ENCODE results near the gene TNRC6C. TPM values are rescaled to one million over a fixed set of nuclear protein-coding genes. Genes with fewer than 3 reads are reported as not detected.
A peak's percentile ranks its signal among the peaks of the same experiment; 100 is the strongest.

TNRC6C gene
- total and polyA plus RNA-seq, 2 of the 13 experiments (the other 11 are each of a cell fraction or from before 2014, with no cell fraction given): 0.66 to 4.9 TPM

DNA sequence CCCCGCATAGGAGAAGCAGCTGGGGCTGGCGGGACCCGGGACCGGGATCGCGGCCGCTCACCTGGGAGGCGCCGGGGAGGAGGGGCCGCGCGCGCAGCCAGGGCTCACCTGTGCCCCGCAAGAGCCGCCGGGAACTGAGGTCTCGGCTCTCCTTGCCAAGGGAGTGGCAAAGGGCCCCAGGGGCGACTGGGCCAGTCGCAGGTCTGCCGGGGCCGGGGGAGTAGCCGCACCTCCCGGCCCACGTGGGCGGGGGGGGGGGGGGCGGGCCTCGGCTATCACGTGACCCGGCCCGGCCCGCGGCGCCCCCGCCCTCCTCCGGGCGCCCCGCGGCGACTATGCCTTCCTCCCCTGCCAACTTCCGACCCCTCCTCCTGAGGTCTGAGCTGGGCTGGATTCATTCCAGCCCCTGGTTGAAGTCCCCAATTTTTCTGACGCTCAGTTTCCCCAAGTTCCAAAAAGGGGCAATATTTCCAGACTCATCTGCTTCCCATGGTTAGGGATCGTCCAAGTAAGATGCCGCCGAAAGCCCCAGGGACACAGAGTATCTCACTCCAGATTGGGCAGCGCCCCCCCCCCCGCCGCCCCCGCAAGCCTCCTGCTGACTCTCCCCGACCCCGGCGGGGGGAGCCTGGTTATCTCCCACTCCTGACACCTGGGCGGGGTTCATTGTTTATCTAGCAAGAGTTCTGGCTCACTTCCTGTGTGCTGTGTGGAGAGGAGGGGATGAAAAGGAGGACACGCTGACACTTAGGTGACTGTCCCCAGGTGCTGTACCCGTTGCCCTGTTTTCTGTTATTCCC is 170.2 kb downstream of the TNRC6C start, which contains the start of gene TMC6 (continued):
- TF ChIP-seq, protein P1, sequence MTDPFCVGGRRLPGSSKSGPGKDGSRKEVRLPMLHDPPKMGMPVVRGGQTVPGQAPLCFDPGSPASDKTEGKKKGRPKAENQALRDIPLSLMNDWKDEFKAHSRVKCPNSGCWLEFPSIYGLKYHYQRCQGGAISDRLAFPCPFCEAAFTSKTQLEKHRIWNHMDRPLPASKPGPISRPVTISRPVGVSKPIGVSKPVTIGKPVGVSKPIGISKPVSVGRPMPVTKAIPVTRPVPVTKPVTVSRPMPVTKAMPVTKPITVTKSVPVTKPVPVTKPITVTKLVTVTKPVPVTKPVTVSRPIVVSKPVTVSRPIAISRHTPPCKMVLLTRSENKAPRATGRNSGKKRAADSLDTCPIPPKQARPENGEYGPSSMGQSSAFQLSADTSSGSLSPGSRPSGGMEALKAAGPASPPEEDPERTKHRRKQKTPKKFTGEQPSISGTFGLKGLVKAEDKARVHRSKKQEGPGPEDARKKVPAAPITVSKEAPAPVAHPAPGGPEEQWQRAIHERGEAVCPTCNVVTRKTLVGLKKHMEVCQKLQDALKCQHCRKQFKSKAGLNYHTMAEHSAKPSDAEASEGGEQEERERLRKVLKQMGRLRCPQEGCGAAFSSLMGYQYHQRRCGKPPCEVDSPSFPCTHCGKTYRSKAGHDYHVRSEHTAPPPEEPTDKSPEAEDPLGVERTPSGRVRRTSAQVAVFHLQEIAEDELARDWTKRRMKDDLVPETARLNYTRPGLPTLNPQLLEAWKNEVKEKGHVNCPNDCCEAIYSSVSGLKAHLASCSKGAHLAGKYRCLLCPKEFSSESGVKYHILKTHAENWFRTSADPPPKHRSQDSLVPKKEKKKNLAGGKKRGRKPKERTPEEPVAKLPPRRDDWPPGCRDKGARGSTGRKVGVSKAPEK (CRISPR knock-in tag; IDR thresholded peaks at IDR 0.05; ENCODE audit: borderline replicate concordance): 0 out of 2 replicates have a peak, but pooled peaks have one; percentile 26
- TF ChIP-seq ZFP41 (CRISPR knock-in tag; IDR thresholded peaks at IDR 0.05; ENCODE audit: borderline replicate concordance) (no peak), NFE2 (CRISPR knock-in tag; IDR thresholded peaks at IDR 0.05) (no peak), TBL1XR1 (IDR thresholded peaks at IDR 0.05; ENCODE audit: borderline replicate concordance, low read length, partially characterized antibody) (no peak), ATF1 (CRISPR knock-in tag; IDR thresholded peaks at IDR 0.05) (no peak), PRPF4 (IDR thresholded peaks at IDR 0.05; ENCODE audit: low read depth, low read length, poor library complexity, severe bottlenecking) (no peak), SALL2 (CRISPR knock-in tag; IDR thresholded peaks at IDR 0.05) (0 out of 2 replicates have a peak, but pooled peaks have one; percentile 27), ZNF33A (CRISPR knock-in tag; IDR thresholded peaks at IDR 0.05; ENCODE audit: borderline replicate concordance) (peak; percentile 11; the same call in 1 of the 2 replicates), REPIN1 (CRISPR knock-in tag; IDR thresholded peaks at IDR 0.05; ENCODE audit: borderline replicate concordance, low read depth) (no peak), MTA1 (CRISPR knock-in tag; IDR thresholded peaks at IDR 0.05; ENCODE audit: borderline replicate concordance) (no peak)
- TF ChIP-seq, protein P2, sequence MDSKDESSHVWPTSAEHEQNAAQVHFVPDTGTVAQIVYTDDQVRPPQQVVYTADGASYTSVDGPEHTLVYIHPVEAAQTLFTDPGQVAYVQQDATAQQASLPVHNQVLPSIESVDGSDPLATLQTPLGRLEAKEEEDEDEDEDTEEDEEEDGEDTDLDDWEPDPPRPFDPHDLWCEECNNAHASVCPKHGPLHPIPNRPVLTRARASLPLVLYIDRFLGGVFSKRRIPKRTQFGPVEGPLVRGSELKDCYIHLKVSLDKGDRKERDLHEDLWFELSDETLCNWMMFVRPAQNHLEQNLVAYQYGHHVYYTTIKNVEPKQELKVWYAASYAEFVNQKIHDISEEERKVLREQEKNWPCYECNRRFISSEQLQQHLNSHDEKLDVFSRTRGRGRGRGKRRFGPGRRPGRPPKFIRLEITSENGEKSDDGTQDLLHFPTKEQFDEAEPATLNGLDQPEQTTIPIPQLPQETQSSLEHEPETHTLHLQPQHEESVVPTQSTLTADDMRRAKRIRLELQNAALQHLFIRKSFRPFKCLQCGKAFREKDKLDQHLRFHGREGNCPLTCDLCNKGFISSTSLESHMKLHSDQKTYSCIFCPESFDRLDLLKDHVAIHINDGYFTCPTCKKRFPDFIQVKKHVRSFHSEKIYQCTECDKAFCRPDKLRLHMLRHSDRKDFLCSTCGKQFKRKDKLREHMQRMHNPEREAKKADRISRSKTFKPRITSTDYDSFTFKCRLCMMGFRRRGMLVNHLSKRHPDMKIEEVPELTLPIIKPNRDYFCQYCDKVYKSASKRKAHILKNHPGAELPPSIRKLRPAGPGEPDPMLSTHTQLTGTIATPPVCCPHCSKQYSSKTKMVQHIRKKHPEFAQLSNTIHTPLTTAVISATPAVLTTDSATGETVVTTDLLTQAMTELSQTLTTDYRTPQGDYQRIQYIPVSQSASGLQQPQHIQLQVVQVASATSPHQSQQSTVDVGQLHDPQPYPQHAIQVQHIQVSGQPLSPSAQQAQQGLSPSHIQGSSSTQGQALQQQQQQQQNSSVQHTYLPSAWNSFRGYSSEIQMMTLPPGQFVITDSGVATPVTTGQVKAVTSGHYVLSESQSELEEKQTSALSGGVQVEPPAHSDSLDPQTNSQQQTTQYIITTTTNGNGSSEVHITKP (CRISPR knock-in tag; IDR thresholded peaks at IDR 0.05; ENCODE audit: low read depth): no peak
- TF ChIP-seq, protein P3, sequence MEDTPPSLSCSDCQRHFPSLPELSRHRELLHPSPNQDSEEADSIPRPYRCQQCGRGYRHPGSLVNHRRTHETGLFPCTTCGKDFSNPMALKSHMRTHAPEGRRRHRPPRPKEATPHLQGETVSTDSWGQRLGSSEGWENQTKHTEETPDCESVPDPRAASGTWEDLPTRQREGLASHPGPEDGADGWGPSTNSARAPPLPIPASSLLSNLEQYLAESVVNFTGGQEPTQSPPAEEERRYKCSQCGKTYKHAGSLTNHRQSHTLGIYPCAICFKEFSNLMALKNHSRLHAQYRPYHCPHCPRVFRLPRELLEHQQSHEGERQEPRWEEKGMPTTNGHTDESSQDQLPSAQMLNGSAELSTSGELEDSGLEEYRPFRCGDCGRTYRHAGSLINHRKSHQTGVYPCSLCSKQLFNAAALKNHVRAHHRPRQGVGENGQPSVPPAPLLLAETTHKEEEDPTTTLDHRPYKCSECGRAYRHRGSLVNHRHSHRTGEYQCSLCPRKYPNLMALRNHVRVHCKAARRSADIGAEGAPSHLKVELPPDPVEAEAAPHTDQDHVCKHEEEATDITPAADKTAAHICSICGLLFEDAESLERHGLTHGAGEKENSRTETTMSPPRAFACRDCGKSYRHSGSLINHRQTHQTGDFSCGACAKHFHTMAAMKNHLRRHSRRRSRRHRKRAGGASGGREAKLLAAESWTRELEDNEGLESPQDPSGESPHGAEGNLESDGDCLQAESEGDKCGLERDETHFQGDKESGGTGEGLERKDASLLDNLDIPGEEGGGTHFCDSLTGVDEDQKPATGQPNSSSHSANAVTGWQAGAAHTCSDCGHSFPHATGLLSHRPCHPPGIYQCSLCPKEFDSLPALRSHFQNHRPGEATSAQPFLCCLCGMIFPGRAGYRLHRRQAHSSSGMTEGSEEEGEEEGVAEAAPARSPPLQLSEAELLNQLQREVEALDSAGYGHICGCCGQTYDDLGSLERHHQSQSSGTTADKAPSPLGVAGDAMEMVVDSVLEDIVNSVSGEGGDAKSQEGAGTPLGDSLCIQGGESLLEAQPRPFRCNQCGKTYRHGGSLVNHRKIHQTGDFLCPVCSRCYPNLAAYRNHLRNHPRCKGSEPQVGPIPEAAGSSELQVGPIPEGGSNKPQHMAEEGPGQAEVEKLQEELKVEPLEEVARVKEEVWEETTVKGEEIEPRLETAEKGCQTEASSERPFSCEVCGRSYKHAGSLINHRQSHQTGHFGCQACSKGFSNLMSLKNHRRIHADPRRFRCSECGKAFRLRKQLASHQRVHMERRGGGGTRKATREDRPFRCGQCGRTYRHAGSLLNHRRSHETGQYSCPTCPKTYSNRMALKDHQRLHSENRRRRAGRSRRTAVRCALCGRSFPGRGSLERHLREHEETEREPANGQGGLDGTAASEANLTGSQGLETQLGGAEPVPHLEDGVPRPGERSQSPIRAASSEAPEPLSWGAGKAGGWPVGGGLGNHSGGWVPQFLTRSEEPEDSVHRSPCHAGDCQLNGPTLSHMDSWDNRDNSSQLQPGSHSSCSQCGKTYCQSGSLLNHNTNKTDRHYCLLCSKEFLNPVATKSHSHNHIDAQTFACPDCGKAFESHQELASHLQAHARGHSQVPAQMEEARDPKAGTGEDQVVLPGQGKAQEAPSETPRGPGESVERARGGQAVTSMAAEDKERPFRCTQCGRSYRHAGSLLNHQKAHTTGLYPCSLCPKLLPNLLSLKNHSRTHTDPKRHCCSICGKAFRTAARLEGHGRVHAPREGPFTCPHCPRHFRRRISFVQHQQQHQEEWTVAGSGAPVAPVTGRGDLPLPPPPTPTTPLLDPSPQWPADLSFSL (CRISPR knock-in tag; IDR thresholded peaks at IDR 0.05): no peak
- TF ChIP-seq, protein P4, sequence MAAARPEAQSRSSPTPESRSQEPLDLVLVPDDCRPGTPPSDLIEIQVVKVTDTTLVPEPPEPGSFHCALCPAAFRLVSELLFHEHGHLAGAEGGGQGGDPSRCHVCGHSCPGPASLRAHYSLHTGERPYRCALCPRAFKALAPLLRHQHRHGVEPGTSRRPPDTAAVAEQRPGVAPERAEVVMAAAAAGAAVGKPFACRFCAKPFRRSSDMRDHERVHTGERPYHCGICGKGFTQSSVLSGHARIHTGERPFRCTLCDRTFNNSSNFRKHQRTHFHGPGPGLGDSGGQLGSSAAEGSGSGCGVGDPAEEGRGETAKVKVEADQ (CRISPR knock-in tag; IDR thresholded peaks at IDR 0.05; ENCODE audit: borderline replicate concordance): no peak
